ENCODE results near the gene SIRT4.
"Not testable (repeated sequence)": the region's sequence is repeated elsewhere in the genome, so short reads cannot be mapped to it uniquely, and the experiment has no call there.

Gene SIRT4

GRCh38 chr12:120336392-120336791 lies 34.3 kb downstream of the SIRT4 start:
- not testable (repeated sequence) for DNase-seq

GRCh38 chr12:120337730-120338129 lies 35.6 kb downstream of the SIRT4 start:
- DNase-seq = no peak

- no peak for DNase-seq
These were observed 37.1 kb downstream of the SIRT4 start for GRCh38 chr12:120339256-120339655.

- no peak for DNase-seq
These were observed 40.3 kb downstream of the SIRT4 start for GRCh38 chr12:120342175-120343038.

GRCh38 chr12:120343039-120343537 lies 41.0 kb downstream of the SIRT4 start:
- no peak for DNase-seq

- no peak for DNase-seq
These were observed 41.6 kb downstream of the SIRT4 start for GRCh38 chr12:120343692-120344091.

GRCh38 chr12:120346031-120346430 lies 43.9 kb downstream of the SIRT4 start:
- DNase-seq = no peak

GRCh38 chr12:120346681-120347080 lies 44.6 kb downstream of the SIRT4 start:
- DNase-seq = no peak

GRCh38 chr12:120347766-120348165 lies 45.6 kb downstream of the SIRT4 start:
- no peak for DNase-seq

- no peak for DNase-seq
These were observed 48.6 kb downstream of the SIRT4 start for GRCh38 chr12:120350576-120351350.

GRCh38 chr12:120352117-120352516 lies 50.0 kb downstream of the SIRT4 start:
- no peak for DNase-seq

GRCh38 chr12:120353136-120353535 lies 51.0 kb downstream of the SIRT4 start:
- no peak for DNase-seq

GRCh38 chr12:120353556-120354317 lies 51.6 kb downstream of the SIRT4 start:
- no peak for DNase-seq

- DNase-seq = peak; percentile 11
These were observed 54.5 kb downstream of the SIRT4 start for GRCh38 chr12:120356567-120357030.

- no peak for DNase-seq
These were observed 55.0 kb downstream of the SIRT4 start for GRCh38 chr12:120357104-120357503.

- DNase-seq = no peak
These were observed 56.4 kb downstream of the SIRT4 start for GRCh38 chr12:120358412-120359100.

GRCh38 chr12:120359128-120359527 lies 57.0 kb downstream of the SIRT4 start:
- DNase-seq = no peak

GRCh38 chr12:120361506-120362208 lies 59.5 kb downstream of the SIRT4 start:
- DNase-seq = peak; percentile 31

Data from NCI-H526 treated with DMSO at 0.1 percent for 48 hours (cell line).